ENCODE data around the gene GLYR1.

- TF ChIP-seq, protein P1, sequence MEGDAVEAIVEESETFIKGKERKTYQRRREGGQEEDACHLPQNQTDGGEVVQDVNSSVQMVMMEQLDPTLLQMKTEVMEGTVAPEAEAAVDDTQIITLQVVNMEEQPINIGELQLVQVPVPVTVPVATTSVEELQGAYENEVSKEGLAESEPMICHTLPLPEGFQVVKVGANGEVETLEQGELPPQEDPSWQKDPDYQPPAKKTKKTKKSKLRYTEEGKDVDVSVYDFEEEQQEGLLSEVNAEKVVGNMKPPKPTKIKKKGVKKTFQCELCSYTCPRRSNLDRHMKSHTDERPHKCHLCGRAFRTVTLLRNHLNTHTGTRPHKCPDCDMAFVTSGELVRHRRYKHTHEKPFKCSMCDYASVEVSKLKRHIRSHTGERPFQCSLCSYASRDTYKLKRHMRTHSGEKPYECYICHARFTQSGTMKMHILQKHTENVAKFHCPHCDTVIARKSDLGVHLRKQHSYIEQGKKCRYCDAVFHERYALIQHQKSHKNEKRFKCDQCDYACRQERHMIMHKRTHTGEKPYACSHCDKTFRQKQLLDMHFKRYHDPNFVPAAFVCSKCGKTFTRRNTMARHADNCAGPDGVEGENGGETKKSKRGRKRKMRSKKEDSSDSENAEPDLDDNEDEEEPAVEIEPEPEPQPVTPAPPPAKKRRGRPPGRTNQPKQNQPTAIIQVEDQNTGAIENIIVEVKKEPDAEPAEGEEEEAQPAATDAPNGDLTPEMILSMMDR (IDR thresholded peaks at IDR 0.05; ENCODE audit: low read depth, low read length, missing input control), result no peak
- TF ChIP-seq MAX (IDR thresholded peaks at IDR 0.05) (no peak), YY1 (IDR thresholded peaks at IDR 0.05) (no peak), GABPA (IDR thresholded peaks at IDR 0.05 in 1 of 2, conservative IDR thresholded peaks at IDR 0.05 in 1 of 2) (no peak), SP1 (IDR thresholded peaks at IDR 0.05) (no peak), ZBTB33 (IDR thresholded peaks at IDR 0.05) (no peak), RAD21 (IDR thresholded peaks at IDR 0.05) (no peak), FOXA1 (IDR thresholded peaks at IDR 0.05) (no peak), JUND (IDR thresholded peaks at IDR 0.05) (no peak), TAF1 (conservative IDR thresholded peaks at IDR 0.05) (no peak)
- TF ChIP-seq, protein P2, sequence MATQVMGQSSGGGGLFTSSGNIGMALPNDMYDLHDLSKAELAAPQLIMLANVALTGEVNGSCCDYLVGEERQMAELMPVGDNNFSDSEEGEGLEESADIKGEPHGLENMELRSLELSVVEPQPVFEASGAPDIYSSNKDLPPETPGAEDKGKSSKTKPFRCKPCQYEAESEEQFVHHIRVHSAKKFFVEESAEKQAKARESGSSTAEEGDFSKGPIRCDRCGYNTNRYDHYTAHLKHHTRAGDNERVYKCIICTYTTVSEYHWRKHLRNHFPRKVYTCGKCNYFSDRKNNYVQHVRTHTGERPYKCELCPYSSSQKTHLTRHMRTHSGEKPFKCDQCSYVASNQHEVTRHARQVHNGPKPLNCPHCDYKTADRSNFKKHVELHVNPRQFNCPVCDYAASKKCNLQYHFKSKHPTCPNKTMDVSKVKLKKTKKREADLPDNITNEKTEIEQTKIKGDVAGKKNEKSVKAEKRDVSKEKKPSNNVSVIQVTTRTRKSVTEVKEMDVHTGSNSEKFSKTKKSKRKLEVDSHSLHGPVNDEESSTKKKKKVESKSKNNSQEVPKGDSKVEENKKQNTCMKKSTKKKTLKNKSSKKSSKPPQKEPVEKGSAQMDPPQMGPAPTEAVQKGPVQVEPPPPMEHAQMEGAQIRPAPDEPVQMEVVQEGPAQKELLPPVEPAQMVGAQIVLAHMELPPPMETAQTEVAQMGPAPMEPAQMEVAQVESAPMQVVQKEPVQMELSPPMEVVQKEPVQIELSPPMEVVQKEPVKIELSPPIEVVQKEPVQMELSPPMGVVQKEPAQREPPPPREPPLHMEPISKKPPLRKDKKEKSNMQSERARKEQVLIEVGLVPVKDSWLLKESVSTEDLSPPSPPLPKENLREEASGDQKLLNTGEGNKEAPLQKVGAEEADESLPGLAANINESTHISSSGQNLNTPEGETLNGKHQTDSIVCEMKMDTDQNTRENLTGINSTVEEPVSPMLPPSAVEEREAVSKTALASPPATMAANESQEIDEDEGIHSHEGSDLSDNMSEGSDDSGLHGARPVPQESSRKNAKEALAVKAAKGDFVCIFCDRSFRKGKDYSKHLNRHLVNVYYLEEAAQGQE (IDR thresholded peaks at IDR 0.05), result no peak
- TF ChIP-seq, protein P3, sequence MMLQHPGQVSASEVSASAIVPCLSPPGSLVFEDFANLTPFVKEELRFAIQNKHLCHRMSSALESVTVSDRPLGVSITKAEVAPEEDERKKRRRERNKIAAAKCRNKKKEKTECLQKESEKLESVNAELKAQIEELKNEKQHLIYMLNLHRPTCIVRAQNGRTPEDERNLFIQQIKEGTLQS (IDR thresholded peaks at IDR 0.05), result no peak
These were observed 10.4 kb downstream of the GLYR1 start for GRCh38 chr16:4836727-4837126.
